Inflammatory macrophage (primary cell): ENCODE data around the gene DYSF.

ENCODE experiments used
- DNase-seq, 2 donors: peaks; one replicate each; pipeline ENCODE4 v3.0.0-alpha.2; 2020 to 2022

The DYSF gene

DNA sequence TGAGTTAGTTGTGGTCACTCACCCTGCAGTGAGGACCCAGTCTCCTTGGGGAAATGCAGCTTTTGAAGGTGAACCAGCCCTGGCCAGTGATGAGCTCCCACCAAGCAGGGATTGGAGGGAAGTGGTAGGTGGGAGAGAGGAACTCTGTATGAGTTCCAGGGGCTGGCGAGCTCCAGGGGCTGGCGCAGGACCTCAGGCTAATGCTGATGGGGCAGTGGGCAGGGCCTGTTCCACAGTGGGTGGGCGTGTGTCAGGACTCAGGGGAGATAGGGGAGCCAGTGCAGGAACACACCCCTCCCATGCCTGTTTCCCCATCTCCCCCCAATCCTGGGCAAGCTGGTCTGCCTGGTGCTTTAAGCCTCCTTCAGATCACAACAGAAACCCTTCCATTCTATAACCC is 208.4 kb downstream of the DYSF start:
- DNase-seq: no peak

DNA sequence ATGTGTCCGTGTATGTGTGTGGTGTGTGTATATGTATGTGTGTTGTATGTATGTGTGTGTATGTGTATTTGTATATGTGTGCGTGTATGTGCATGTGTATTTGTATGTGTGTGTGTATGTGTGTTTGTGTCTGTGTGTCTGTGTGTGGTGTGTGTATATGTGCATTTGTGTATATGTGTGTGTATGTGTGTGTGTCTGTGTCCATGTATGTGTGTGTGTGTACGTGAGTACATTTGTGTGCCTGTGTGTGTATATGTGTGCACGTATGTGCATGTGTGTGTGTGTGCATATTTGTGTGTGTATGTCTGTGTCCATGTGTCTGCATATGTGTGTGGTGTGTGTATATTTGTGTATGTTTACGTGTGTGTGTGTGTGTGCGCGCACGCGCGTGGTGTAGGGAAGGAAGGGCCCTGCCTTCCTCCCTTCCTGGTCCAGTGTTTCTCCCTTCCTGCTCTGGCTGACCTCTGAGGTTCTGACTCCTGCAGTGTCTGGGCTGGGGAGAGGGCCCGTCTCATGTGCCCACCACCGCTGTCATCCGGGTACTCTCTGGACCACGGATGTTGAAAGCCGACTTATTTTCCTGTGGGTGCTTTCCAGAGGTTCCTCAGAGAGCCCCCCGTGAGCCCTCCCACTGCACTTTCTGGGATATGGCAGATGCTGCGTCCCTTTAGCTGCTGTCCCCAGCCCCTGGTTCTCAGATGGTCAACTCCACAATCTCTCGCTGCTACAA is 209.5 kb downstream of the DYSF start:
- DNase-seq: no peak

DNA sequence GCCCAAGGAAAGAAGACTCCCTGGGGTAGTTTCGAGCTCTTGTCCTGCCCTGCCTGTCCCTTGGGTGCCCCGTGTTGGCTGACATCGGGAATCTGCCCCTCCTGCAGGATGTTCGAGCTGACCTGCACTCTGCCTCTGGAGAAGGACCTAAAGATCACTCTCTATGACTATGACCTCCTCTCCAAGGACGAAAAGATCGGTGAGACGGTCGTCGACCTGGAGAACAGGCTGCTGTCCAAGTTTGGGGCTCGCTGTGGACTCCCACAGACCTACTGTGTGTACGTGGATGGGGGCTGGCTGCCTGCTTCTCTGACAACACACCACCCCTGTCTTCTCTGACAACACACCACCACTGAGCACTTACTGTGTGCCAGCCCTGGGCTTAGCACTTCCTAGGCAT is 210.8 kb downstream of the DYSF start:
- DNase-seq: no peak

DNA sequence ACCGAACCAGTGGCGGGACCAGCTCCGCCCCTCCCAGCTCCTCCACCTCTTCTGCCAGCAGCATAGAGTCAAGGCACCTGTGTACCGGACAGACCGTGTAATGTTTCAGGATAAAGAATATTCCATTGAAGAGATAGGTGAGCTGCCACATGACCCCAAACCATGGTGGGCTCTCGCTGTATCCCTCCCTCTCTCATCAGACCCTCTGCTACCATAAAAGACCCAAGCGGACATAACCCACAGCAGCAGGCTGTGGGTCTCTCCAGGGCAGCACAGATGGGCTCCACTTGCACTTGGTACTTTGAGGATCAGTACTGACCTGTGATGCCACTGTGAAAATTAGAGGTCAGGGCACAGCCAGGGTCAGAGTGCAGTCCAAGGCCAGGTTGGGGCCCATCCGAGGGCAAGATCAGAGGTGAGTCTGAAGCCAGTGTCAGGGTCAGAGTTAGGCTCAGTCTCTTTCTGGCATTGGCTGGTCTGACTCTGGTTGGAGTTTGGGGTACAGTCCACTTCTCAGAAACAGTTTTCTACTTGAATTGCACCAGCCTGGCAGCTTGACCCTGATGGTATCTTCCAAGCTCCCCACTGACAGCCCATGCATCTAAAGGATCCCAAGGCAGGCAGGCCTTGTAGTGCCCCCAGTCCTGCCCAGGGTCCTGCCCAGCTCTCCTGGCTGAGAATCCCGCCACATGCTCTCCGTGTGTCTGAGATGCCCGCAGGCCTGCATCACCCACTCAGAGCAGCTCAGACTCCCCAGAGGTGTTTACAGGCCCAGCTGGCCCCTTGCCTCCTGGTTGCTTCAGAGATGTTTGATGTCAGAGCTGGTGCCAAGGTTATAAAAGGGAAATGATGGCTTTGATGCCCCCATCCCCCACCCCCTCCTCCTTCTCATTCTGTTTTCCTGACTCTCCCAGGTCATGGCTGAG is 212.1 kb downstream of the DYSF start:
- no peak for DNase-seq

DNA sequence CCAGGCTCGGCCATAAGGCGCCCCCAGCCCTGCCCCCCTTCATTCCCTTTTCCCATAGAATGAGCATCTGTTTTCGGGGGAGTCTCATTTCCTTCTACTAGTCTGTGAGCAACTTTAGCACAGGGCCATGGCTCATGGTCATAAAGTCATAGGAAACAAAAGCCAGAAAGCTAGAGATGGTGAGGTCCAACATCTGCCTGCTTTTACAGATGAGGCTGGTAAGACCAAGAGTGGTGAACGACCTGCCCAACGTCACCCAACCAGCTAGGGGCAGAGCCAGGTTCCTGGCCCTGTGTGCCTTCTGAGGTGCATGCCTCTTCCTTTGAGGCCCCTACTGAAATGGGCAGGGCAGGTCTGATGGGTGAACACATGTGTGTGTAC is 212.7 kb downstream of the DYSF start:
- DNase-seq: no peak

DNA sequence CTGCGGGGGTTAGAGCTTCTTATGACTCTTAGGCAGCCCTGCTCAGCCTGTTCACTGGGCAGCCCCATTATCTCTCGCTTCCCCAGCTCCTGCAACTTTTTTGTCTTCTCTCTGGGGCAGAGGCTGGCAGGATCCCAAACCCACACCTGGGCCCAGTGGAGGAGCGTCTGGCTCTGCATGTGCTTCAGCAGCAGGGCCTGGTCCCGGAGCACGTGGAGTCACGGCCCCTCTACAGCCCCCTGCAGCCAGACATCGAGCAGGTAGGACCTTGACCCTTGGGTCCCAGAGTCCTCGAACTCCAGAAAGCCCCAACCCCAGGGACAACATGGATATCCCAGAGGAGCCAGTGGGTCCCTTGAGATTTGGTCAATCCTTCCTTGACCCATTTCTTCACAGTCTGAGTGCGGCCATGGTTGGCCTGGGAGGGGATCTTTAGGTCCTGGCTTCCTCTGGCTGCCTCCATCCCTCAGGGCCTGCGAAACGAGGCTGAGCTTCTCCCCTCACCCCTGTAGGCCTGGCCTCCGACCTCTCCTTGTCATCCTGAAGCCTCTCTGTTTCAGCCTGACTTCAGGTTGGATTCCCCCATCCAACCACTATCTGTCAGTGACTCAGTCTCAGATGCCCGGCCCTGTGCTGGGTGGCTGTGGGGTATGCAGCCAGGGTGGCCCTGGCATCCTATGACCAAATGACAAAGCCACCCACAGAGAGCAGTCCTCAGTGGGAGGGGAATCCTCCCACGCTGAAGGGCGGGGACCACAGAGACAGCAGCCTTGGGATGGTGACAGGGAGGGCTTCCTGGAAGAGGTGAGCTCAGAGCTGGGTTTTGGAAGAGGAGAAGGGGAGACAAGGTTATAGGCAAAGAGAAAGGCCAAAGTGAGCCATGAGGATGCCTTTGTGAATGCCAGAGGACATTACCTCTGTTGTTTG is 214.2 kb downstream of the DYSF start:
- DNase-seq: peak in 1 of 2 donors; percentile 14

DNA sequence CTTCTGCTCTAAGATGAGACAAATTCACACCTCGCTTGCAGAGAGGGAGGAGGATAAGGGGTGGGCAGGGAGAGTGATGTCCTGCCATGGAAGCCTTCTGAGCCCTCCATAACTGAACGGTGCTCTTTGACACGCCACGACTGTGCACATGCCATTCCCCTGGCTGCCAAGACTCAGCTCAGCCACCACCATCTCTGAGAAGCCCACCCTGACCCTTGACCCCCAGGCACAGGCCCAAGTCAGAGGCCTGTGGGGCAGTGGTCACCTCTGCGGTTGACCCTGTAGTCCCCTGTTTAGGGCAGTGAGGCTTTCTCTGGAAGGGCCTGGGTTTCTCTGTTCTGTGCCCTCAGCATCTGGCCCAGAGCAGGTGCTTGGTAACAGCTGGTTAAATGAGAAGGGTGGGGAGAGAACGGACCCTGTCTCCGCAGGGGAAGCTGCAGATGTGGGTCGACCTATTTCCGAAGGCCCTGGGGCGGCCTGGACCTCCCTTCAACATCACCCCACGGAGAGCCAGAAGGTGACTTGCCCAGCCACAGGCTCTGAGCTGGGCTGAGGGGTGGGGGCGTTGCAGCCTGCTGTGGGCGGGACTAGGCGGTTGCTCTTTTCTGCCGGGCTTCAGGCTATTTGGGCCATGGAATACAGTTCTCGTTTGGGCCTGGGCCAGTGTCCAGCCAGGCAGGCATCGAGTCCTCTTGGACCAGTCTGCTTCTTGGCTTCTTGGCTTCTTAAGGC is 215.1 kb downstream of the DYSF start:
- DNase-seq: no peak

DNA sequence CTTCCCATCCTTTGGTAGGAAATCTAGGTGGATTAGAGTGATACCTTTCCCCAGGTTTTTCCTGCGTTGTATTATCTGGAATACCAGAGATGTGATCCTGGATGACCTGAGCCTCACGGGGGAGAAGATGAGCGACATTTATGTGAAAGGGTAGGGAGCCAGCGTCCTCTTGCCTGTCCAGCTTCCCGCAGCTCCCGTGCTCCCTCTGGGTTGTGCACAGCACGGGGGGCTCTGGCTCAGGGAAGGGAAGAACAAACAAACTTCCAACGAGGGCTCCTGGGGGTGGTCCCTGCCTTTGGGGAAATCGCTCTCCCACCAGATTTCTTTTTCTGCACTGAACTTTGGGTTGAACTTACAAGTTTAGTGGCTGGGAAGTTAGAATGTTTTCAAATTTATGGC is 215.7 kb downstream of the DYSF start:
- no peak for DNase-seq

DNA sequence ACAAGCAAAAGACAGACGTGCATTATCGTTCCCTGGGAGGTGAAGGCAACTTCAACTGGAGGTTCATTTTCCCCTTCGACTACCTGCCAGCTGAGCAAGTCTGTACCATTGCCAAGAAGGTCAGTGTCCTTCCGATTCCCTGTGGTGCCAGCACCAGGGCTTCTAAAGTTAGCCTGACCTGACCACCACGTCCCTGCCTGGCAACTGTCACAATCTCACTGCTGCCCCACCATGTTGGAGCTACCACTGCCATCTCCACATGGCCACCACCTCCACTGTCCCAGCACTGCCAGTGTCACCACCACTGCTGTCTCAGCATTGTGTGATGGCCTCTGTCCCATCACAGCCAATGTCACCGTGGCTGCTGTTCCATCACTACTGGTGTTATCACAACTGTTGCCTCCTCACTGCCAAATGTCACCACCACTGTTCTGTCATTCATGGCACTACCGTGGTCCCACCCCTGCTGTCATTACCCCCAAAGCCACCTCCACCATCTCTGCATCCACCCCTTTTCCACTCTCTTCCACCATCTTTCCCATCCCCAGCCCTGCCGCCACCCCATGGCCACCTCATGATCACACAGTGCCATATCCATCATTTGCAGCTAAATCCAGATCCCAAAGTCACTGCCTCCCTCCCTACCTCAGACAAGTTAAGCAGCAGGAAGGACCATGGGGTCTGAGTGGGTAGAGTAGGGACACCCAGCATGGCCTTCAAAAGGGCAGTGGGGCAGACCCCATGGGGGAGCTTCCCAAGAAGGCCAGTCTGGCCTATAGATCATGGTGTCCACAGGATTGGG is 216.5 kb downstream of the DYSF start:
- DNase-seq: no peak

DNA sequence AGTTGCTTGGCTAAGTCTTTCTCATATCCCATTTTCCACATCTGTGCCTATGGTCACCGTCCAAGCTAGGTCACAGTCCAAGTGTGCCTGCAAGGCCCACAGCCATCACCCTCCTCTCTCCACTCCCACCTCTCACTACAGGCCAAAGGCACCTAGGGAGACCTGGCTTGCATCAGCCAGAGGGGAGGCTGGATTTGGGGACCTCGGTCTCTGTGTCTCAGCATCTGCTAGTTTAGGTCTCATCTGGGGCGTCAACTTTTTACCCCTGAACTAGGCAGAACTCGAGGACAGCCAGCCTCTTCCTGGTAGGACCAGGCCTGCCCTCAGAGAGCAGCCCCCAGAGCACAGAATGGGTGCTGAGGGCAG is 217.1 kb downstream of the DYSF start:
- no peak for DNase-seq

DNA sequence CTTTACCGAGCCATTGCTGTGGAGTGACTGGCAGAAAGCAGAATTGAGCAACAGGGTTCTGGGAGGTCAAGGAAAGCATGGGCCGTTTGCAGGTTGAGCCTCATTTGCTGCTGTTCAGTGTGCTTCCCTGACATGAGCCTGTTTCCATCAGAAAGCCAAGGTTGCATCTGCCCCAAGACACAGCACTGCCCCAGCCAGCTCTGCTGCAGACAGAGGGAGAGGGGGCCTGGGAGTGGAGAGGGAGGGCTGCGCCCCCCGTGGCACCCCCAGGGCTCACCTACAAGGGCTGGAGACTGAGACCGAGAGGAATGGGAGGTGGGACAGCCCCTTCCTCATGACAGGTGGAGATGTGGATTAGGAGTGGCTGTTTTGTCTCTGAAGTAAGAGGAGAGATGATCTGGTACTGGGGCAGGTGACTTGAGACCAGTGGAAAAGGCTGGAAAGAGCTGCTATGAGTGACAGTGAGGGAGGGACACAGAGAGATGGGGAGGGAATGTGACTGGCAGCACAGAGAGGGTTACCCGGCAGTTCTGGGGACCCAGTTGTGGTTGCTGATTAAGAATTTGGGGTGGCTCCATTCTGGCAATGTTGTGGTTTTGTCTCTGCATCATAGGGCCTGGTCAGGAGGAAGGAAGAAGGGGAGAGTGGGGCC is 218.0 kb downstream of the DYSF start:
- DNase-seq: no peak

DNA sequence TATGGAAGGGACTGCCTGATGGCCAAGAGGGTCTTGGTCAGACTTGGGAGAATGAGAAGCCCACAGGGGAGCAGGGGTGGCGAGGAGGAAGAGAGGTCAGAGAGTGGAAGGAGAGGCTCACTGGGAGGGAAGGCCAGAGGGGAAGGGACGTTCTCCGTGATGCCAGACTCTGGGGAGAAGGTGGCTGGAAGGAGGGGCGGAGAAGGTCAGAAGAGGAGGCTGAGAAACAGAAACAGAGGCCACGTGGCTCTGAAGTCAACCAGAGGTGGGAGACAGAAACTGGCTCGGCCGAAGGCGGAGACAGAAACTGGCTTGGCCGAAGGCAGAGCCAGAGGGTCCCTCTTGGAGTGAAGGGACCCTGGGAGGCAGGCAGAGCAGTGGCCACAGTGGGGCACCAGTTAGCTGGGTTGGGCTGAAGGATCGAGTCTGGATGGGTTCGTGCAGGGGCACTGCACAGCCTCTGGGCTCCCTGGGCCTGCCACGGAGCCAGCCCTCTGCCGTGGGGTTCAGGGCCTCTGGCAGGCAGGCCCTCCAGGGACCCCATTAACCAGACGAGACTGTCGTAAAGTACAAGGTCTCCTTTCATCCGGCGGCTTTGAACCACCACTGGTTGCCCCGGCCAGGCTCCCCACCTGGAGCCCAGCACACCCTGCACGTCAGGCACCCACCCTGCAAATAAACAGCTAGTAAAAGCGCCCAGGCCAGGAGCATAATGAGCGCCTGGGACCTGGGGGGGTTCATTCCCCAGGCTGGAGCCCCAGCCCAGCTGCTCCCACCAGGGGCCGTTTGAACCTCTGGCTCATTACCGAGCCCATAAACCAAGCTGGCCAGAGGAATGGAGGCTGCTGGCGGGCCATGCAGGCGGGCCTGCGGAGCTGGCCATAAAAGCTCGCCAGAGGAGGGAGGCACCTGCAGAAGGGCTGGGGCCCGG is 218.8 kb downstream of the DYSF start:
- no peak for DNase-seq

DNA sequence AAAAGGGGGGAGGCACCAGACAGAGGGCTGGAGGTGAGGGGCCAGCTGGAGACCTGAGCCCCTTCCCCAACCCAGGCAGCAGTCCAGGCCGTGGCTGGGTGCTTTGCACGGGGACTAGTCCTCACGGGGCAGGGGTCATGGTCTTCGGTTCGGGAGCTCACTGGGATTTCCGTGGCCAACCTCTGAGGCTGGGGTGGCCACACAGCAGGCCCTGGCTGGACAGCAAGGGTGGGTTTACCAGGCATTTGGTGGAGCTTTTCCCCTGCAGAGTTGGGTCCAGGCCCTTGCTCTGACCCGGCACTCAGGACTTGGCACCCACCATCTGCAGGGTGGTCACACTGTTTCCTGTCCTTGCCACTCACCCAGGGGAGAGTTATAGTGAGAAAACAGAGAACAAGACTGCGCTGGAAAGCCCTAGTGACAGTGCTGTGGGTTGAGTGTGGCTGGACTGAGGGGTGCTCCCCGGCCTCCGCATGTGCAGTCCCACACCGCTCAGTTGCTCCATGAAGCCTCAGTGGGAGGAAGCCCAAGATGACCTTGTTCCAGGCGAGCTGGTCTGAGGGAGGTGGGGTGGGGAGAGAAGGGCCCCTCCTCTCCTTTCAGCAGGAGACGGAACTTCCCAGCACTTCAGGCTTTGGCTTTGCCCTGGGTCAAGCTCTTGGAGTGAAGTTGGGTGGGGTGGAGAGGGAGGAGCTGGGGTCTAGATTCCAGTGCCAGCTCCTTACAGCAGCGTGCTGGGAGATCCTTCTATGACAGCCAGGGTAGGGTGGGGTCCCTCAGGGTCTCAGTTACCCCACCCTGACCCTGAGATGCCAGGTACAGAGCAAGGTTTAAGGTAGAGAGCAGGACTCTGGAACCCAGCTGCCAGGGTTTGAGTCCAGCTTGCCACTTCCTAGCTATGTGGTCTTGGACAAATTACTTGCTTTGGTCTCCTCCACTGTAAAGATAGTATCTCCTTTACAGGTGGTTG is 219.8 kb downstream of the DYSF start:
- no peak for DNase-seq

DNA sequence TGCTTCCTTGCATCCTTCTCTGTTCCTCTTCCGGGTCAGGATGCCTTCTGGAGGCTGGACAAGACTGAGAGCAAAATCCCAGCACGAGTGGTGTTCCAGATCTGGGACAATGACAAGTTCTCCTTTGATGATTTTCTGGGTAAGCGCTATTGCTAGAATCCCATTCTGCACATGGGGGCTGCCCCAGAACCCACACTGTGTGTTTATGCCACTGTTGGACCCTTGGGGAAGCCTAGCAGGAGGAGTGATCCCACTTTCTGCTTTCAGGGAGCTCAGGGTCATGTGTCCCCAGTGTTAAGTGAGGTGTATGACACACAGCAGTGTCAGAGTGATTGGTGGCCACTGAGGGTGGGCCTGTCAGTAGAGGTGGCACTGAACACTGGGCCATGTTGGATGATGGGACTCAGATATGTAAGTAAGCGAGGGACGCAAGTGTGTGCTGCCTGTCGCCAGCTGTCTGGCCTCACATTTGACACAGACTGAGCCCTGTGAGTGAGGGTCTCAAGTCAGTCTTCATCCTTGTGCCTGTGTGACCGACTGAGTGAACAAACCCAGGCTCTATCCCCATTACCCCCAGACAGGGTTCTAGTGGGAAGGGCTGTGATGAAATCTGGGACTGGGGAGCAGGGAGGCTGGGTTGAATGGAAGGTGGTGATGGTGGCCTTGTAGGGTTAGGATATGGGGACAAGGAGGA is 220.9 kb downstream of the DYSF start:
- no peak for DNase-seq

DNA sequence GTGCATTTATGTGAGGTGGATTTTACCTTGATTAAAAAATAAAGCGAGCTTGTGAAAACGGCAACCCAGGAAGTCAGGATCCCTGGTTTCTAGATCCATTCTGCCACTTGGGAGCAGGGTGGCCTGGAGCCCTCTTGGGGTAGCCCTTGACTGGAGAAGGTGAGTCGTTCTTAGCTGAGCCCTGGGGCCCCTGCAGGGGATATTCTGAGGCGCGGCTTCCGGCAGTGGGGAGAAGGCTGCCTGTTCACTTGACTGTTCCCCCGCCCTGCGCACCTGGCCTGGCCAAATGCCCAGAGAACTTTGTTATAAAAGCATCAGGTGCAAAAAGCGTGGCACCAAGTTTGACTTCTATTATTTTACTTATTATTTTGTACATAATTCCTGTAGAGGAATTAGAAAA is 221.9 kb downstream of the DYSF start:
- DNase-seq: no peak

DNA sequence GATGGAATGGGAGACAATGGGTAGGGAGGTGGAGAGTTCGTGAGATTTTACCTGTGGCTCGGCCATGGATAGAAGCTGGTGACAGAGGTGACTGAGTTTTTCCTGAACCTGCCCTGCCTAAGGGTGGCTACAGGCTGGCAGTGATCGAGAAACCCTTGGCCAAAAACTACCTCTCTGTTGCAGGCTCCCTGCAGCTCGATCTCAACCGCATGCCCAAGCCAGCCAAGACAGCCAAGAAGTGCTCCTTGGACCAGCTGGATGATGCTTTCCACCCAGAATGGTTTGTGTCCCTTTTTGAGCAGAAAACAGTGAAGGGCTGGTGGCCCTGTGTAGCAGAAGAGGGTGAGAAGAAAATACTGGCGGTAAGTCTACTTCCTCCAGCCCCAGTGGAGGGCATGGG is 225.5 kb downstream of the DYSF start:
- DNase-seq: no peak

DNA sequence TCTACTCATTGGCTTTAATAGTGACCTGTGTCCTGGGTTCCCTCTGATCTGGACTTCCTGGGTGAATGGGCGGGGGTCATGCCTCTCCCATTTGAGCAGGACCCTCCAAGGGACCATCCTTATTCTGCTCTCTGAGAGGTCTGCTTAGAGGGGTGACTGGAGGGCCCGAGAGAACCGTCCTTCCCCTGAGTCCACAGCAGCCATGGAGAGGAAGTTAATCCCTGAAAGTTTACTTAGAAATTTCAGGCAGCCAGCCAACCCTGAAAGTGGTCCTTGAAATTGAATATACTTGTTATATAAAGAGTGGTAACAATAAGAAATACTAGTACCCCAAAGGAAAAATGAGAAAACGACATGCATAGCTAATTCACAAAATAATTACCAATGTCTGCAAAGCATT is 226.1 kb downstream of the DYSF start:
- DNase-seq: no peak

DNA sequence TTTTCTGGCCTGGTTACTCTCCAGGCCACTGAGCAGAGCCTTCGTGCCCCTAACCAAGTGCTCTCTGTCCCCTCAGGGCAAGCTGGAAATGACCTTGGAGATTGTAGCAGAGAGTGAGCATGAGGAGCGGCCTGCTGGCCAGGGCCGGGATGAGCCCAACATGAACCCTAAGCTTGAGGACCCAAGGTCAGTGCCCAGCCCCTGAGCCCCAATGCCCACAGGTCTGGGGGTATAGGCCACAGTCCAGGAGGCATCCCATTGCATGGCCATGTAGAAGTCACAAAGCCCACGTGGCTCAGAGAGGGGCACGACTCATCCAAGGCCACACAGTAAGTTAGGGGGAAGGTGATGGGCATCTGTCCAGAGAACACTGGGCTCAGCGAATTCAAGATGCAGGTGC is 227.6 kb downstream of the DYSF start:
- no peak for DNase-seq
